ENCODE measurements around the gene KIRREL3. TPM values are rescaled to one million over a fixed set of nuclear protein-coding genes. Genes with fewer than 3 reads are reported as not detected.

The KIRREL3 gene
- total and polyA plus RNA-seq, 9 of the 15 experiments (the other 6 are each of a cell fraction or from before 2014, with no cell fraction given) = 0.04 to 0.10 TPM; not detected in 7

DNA sequence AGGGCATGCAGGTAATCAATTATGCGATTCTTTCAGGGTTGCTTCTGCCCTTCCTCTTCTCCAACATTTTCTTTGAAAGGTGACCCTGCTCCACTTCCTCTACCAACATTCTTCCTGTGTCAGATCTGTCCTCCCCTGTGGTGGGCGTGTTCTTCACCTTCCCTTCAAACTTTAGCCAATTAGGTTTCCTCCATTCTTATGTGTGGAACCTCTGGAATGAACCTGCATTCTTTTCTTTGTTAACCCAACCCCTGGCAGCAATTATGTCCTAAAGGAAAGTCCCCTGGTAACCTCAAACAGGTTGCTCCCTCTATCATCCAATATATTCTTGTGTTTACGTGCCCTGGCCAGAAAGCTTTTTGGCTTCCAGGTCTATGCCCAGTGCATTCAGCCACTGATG lies 22.4 kb downstream of the KIRREL3 start:
- in situ Hi-C loops (cut with MboI) = loop anchor here (25.0 kb wide), 2 partner anchors 266 to 666 kb away; partner anchors contain the start of gene DCPS
- H3K4me2 ChIP-seq (ENCODE audit: insufficient read depth, low read length) = no peak overlapping the region
- TF ChIP-seq IFI16 (CRISPR knock-in tag; IDR thresholded peaks at IDR 0.05) = no peak
- TF ChIP-seq SMAD3 (CRISPR knock-in tag; conservative IDR thresholded peaks at IDR 0.05) = no peak
- no peak for TF ChIP-seq MYBL2 (IDR thresholded peaks at IDR 0.05; ENCODE audit: low read depth)
- TF ChIP-seq MYBL2 (CRISPR knock-in tag; IDR thresholded peaks at IDR 0.05; ENCODE audit: borderline replicate concordance) = no peak
- TF ChIP-seq ERF (CRISPR knock-in tag; IDR thresholded peaks at IDR 0.05) = no peak
- no peak for TF ChIP-seq ASH1L (IDR thresholded peaks at IDR 0.05; ENCODE audit: borderline replicate concordance, low read depth, partially characterized antibody)
- no peak for TF ChIP-seq HDAC1 (IDR thresholded peaks at IDR 0.05)
- no peak for TF ChIP-seq GMEB1 (CRISPR knock-in tag; IDR thresholded peaks at IDR 0.05)
- TF ChIP-seq, protein P1, sequence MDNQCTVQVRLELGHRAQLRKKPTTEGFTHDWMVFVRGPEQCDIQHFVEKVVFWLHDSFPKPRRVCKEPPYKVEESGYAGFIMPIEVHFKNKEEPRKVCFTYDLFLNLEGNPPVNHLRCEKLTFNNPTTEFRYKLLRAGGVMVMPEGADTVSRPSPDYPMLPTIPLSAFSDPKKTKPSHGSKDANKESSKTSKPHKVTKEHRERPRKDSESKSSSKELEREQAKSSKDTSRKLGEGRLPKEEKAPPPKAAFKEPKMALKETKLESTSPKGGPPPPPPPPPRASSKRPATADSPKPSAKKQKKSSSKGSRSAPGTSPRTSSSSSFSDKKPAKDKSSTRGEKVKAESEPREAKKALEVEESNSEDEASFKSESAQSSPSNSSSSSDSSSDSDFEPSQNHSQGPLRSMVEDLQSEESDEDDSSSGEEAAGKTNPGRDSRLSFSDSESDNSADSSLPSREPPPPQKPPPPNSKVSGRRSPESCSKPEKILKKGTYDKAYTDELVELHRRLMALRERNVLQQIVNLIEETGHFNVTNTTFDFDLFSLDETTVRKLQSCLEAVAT (IDR thresholded peaks at IDR 0.05) = no peak
- TF ChIP-seq KAT2B (IDR thresholded peaks at IDR 0.05; ENCODE audit: low read depth, low read length) = no peak
- no peak for TF ChIP-seq ESRRA (IDR thresholded peaks at IDR 0.05; ENCODE audit: borderline replicate concordance, low read depth)
- no peak for TF ChIP-seq DPF2 (IDR thresholded peaks at IDR 0.05)
- TF ChIP-seq SRSF1 (IDR thresholded peaks at IDR 0.05; ENCODE audit: low read depth, low read length) = no peak
- TF ChIP-seq ZNF785 (CRISPR knock-in tag; IDR thresholded peaks at IDR 0.05) = no peak
- no TSS peak for BruUV-seq (replicated peaks)
- DNase-seq (ENCODE audit: extremely low read depth in 1 of 4, low spot score in 3 of 4) (no peak), FAIRE-seq (no peak), ATAC-seq (no peak)
- ChIA-PET POLR2A (no interaction called here), CTCF (ENCODE audit: low intra/inter-chr PET ratio) (no interaction called here)
- H3K36me3 ChIP-seq (ENCODE audit: control insufficient read depth, insufficient read depth, low read length) = no peaks in the 10 kb centered on the region
- no peaks in the 10 kb centered on the region for H3K79me2 ChIP-seq (ENCODE audit: control insufficient read depth, insufficient read depth, low read length)
- H3K9me1 ChIP-seq (ENCODE audit: control insufficient read depth, insufficient read depth, low read length) = no peaks in the 10 kb centered on the region
- no peaks in the 10 kb centered on the region for H4K20me1 ChIP-seq (replicated peaks; ENCODE audit: control insufficient read depth, insufficient read depth, low read length)
- no peak overlapping the region for H2AFZ ChIP-seq (ENCODE audit: low read depth, low read length)
- no peak overlapping the region for H3K9ac ChIP-seq (ENCODE audit: insufficient read depth in 1 of 2, low read depth in 2 of 2, low read length in 2 of 2)
- H3K4me1 ChIP-seq (replicated peaks in 1 of 2; ENCODE audit: control insufficient read depth in 2 of 2, insufficient read depth in 2 of 2, low read length in 2 of 2) = no peaks in the 10 kb centered on the region
- H3K27ac ChIP-seq (ENCODE audit: extremely low read depth, low read depth, low read length) = no peak overlapping the region
- H3K4me3 ChIP-seq = no peak overlapping the region
- 2% methylated on average over 3 of the region's 3 CpGs for WGBS (ENCODE audit: insufficient coverage, low coverage, missing lambda C conversion rate)
- no peaks in the 10 kb centered on the region; a peak in 1 of 5 replicates for H3K27me3 ChIP-seq (ENCODE audit: control insufficient read depth in 2 of 2, insufficient read depth in 2 of 2, low read length in 2 of 2)
- no peaks in the 10 kb centered on the region for H3K9me3 ChIP-seq (replicated peaks; ENCODE audit: control insufficient read depth, insufficient read depth, low read depth, low read length)
- intact Hi-C loops (cut with micrococcal nuclease) = no loop called here

All from K562 (cell line).